ENCODE data around the gene RSL1D1. TPM values are rescaled to one million over a fixed set of nuclear protein-coding genes. Genes with fewer than 3 reads are reported as not detected.

The RSL1D1 gene
- total RNA-seq, result 30.6 and 31.4 TPM in 2 replicates

GRCh38 chr16:11851294-11852091 lies at the start of gene RSL1D1:
TSS of gene RSL1D1 (minus strand) at chr16:11851542. CDS start at chr16:11851512, 30 bp downstream.
- DNase-seq (ENCODE audit: low read depth in 2 of 2), result peak; percentile 87 to 94

- DNase-seq (ENCODE audit: low read depth in 2 of 2), result peak in 1 of 2 donors; percentile 26
These were observed 49.7 kb upstream of the RSL1D1 start for GRCh38 chr16:11901091-11901490.

- peak in 1 of 2 donors; percentile 70 for DNase-seq (ENCODE audit: low read depth in 2 of 2)
These were observed 45.3 kb upstream of the RSL1D1 start for GRCh38 chr16:11896486-11897176.

- no peak for DNase-seq (ENCODE audit: low read depth in 2 of 2)
These were observed 42.2 kb upstream of the RSL1D1 start for GRCh38 chr16:11893571-11893970.

- no peak for DNase-seq (ENCODE audit: low read depth in 2 of 2)
These were observed 41.4 kb upstream of the RSL1D1 start for GRCh38 chr16:11892761-11893160.

- no peak for DNase-seq (ENCODE audit: low read depth in 2 of 2)
These were observed 39.1 kb upstream of the RSL1D1 start for GRCh38 chr16:11890231-11890965.

- no peak for DNase-seq (ENCODE audit: low read depth in 2 of 2)
These were observed 35.5 kb upstream of the RSL1D1 start for GRCh38 chr16:11886881-11887280.

GRCh38 chr16:11884035-11884434 lies 32.7 kb upstream of the RSL1D1 start:
- DNase-seq (ENCODE audit: low read depth in 2 of 2), result no peak

- DNase-seq (ENCODE audit: low read depth in 2 of 2), result no peak
These were observed 28.7 kb upstream of the RSL1D1 start for GRCh38 chr16:11880007-11880406.

- DNase-seq (ENCODE audit: low read depth in 2 of 2), result no peak
These were observed 26.0 kb upstream of the RSL1D1 start for GRCh38 chr16:11877374-11877773.

- no peak for DNase-seq (ENCODE audit: low read depth in 2 of 2)
These were observed 25.0 kb upstream of the RSL1D1 start for GRCh38 chr16:11876306-11876705.

GRCh38 chr16:11875721-11876120 lies 24.4 kb upstream of the RSL1D1 start:
- DNase-seq (ENCODE audit: low read depth in 2 of 2), result no peak

GRCh38 chr16:11871193-11871592 lies 19.9 kb upstream of the RSL1D1 start:
- DNase-seq (ENCODE audit: low read depth in 2 of 2), result peak in 1 of 2 donors; percentile 19

GRCh38 chr16:11870399-11870798 lies 19.1 kb upstream of the RSL1D1 start:
- DNase-seq (ENCODE audit: low read depth in 2 of 2), result no peak

GRCh38 chr16:11869353-11870228 lies 18.2 kb upstream of the RSL1D1 start:
- no peak for DNase-seq (ENCODE audit: low read depth in 2 of 2)

GRCh38 chr16:11868412-11868980 lies 17.2 kb upstream of the RSL1D1 start:
- DNase-seq (ENCODE audit: low read depth in 2 of 2), result no peak

GRCh38 chr16:11862489-11862888 lies 11.1 kb upstream of the RSL1D1 start:
- no peak for DNase-seq (ENCODE audit: low read depth in 2 of 2)

GRCh38 chr16:11857161-11857560 lies 5.8 kb upstream of the RSL1D1 start:
- no peak for DNase-seq (ENCODE audit: low read depth in 2 of 2)

- DNase-seq (ENCODE audit: low read depth in 2 of 2), result no peak
These were observed 909 bp upstream of the RSL1D1 start for GRCh38 chr16:11852092-11852809.

- DNase-seq (ENCODE audit: low read depth in 2 of 2), result no peak
These were observed 2.5 kb downstream of the RSL1D1 start for GRCh38 chr16:11848842-11849241.

Data from dermis microvascular lymphatic vessel endothelial cell (primary cell).